ENCODE results near the gene SLC39A7.

Gene SLC39A7

GRCh38 chr6:33190504-33191107 lies 10.1 kb upstream of the SLC39A7 start:
- DNase-seq (ENCODE audit: low read depth), result no peak

- no peak for DNase-seq (ENCODE audit: low read depth)
Observed at GRCh38 chr6:33191383-33192104, 9.1 kb upstream of the SLC39A7 start.

GRCh38 chr6:33192105-33192646 lies 8.5 kb upstream of the SLC39A7 start, which contains the start of gene COL11A2:
Gene COL11A2 (minus strand): TSS chr6:33192467. CDS start chr6:33192240, 227 bp downstream.
- no peak for DNase-seq (ENCODE audit: low read depth)

- DNase-seq (ENCODE audit: low read depth), result no peak
Observed at GRCh38 chr6:33192671-33193602, 7.7 kb upstream of the SLC39A7 start.

- DNase-seq (ENCODE audit: low read depth), result no peak
Observed at GRCh38 chr6:33193619-33194018, 7.0 kb upstream of the SLC39A7 start.

GRCh38 chr6:33194431-33194979 lies 6.2 kb upstream of the SLC39A7 start:
- no peak for DNase-seq (ENCODE audit: low read depth)

GRCh38 chr6:33195304-33196165 lies 5.1 kb upstream of the SLC39A7 start:
- DNase-seq (ENCODE audit: low read depth), result no peak

- no peak for DNase-seq (ENCODE audit: low read depth)
Observed at GRCh38 chr6:33197431-33198048, 3.1 kb upstream of the SLC39A7 start.

- DNase-seq (ENCODE audit: low read depth), result no peak
Observed at GRCh38 chr6:33198159-33198852, 2.4 kb upstream of the SLC39A7 start.

- no peak for DNase-seq (ENCODE audit: low read depth)
Observed at GRCh38 chr6:33198853-33199436, 1.7 kb upstream of the SLC39A7 start.

GRCh38 chr6:33199687-33200218 lies 914 bp upstream of the SLC39A7 start:
- no peak for DNase-seq (ENCODE audit: low read depth)

- DNase-seq (ENCODE audit: low read depth), result no peak
Observed at GRCh38 chr6:33201147-33201545, 479 bp downstream of the SLC39A7 start.

GRCh38 chr6:33201935-33202334 lies 1.3 kb downstream of the SLC39A7 start:
- DNase-seq (ENCODE audit: low read depth), result no peak

- DNase-seq (ENCODE audit: low read depth), result no peak
Observed at GRCh38 chr6:33202799-33203198, 2.1 kb downstream of the SLC39A7 start.

GRCh38 chr6:33203443-33204164 lies 2.9 kb downstream of the SLC39A7 start:
- no peak for DNase-seq (ENCODE audit: low read depth)

GRCh38 chr6:33204165-33204414 lies 3.4 kb downstream of the SLC39A7 start:
- no peak for DNase-seq (ENCODE audit: low read depth)

- DNase-seq (ENCODE audit: low read depth), result peak; percentile 93
Observed at GRCh38 chr6:33204415-33205190, 3.9 kb downstream of the SLC39A7 start, which contains the start of gene HSD17B8. Gene HSD17B8 (plus strand): TSS chr6:33204655. CDS start chr6:33204669, 14 bp downstream.
